Liver (tissue), 9 donors: Measurements from ENCODE around the gene GOLGA2. TPM values are rescaled to one million over a fixed set of nuclear protein-coding genes. Genes with fewer than 3 reads are reported as not detected.

Experiments used
- DNase-seq: peaks from one replicate; pipeline ENCODE4 v3.0.0-alpha.2; 2017; ENCODE audit warnings: low spot score
- H3K27ac ChIP-seq, 2 donors: one replicate each; pipeline ENCODE4 v1.7.0; 2013; ENCODE audit warnings: inconsistent platforms in 2 of 2, low read length in 2 of 2, control low read depth in 1 of 2, low read depth in 1 of 2, mild to moderate bottlenecking in 1 of 2
- H3K27me3 ChIP-seq, 4 donors: one replicate each; pipeline versions ENCODE4 v1.6.1 to v1.7.0; 2013; ENCODE audit warnings: low read length in 3 of 4, inconsistent platforms in 1 of 4, mild to moderate bottlenecking in 1 of 4, moderate library complexity in 1 of 4; ENCODE audit not compliant: control insufficient read depth in 4 of 4, insufficient read depth in 4 of 4
- H3K36me3 ChIP-seq, 4 donors: one replicate each; pipeline versions ENCODE4 v1.6.1 to v1.7.0; 2013; ENCODE audit warnings: low read length in 3 of 4, mild to moderate bottlenecking in 3 of 4, low read depth in 1 of 4, moderate library complexity in 1 of 4; ENCODE audit not compliant: control insufficient read depth in 4 of 4, insufficient read depth in 3 of 4
- H3K4me1 ChIP-seq, 4 donors: one replicate each; pipeline versions ENCODE4 v1.6.1 to v1.7.0; 2013; ENCODE audit warnings: low read length in 3 of 4, mild to moderate bottlenecking in 3 of 4, moderate library complexity in 1 of 4; ENCODE audit not compliant: control insufficient read depth in 4 of 4, insufficient read depth in 4 of 4
- H3K4me3 ChIP-seq, 3 donors: one replicate each; pipeline versions ENCODE4 v1.6.1 to v1.7.0; 2013; ENCODE audit warnings: low read length in 3 of 3, control low read depth in 1 of 3, low read depth in 1 of 3, mild to moderate bottlenecking in 1 of 3
- H3K9ac ChIP-seq, 2 donors: one replicate each; pipeline ENCODE4 v1.7.0; 2013; ENCODE audit warnings: low read length in 2 of 2, mild to moderate bottlenecking in 2 of 2, moderate library complexity in 2 of 2, control low read depth in 1 of 2, low read depth in 1 of 2
- H3K9me3 ChIP-seq, 4 donors: one replicate each; pipeline versions ENCODE4 v1.6.1 to v1.7.0; 2013; ENCODE audit warnings: low read length in 3 of 4; ENCODE audit not compliant: control insufficient read depth in 4 of 4
- EGR1 ChIP-seq, 2 donors: IDR thresholded peaks; 2 replicates each; pipeline ENCODE4 v1.6.1; 2016 to 2018; ENCODE audit warnings: antibody characterized with exemption in 2 of 2, low read depth in 2 of 2
- FOXA1 ChIP-seq: IDR thresholded peaks from 2 replicates; pipeline ENCODE4 v1.6.1; 2016; ENCODE audit warnings: antibody characterized with exemption
- FOXA2 ChIP-seq: IDR thresholded peaks from 2 replicates; pipeline ENCODE4 v1.6.1; 2016; ENCODE audit warnings: antibody characterized with exemption
- GABPA ChIP-seq, 2 donors: IDR thresholded peaks in 1 of 2; conservative IDR thresholded peaks in 1 of 2; 2 replicates each; pipeline ENCODE4 v1.6.1; 2016; ENCODE audit warnings: antibody characterized with exemption in 2 of 2, mild to moderate bottlenecking in 1 of 2, moderate library complexity in 1 of 2
- HNF4A ChIP-seq, 2 donors: conservative IDR thresholded peaks; 2 replicates each; pipeline ENCODE4 v1.6.1; 2016; ENCODE audit warnings: antibody characterized with exemption in 2 of 2, mild to moderate bottlenecking in 2 of 2
- HNF4G ChIP-seq: IDR thresholded peaks from 2 replicates; pipeline ENCODE4 v1.6.1; 2016; ENCODE audit warnings: antibody characterized with exemption
- JUND ChIP-seq, 2 donors: IDR thresholded peaks; 2 replicates each; pipeline ENCODE4 v1.6.1; 2016; ENCODE audit warnings: antibody characterized with exemption in 2 of 2
- NR2F2 ChIP-seq: IDR thresholded peaks from 2 replicates; pipeline ENCODE4 v1.6.1; 2016; ENCODE audit warnings: antibody characterized with exemption
- RAD21 ChIP-seq, 2 donors: IDR thresholded peaks; 2 replicates each; pipeline ENCODE4 v1.6.1; 2016; ENCODE audit warnings: antibody characterized with exemption in 2 of 2, mild to moderate bottlenecking in 2 of 2
- RXRA ChIP-seq, 2 donors: IDR thresholded peaks; 2 replicates each; pipeline ENCODE4 v1.6.1; 2017 to 2018; ENCODE audit warnings: antibody characterized with exemption in 2 of 2, mild to moderate bottlenecking in 1 of 2
- SP1 ChIP-seq: IDR thresholded peaks from 2 replicates; pipeline ENCODE4 v1.6.1; 2018; ENCODE audit warnings: antibody characterized with exemption, mild to moderate bottlenecking
- TAF1 ChIP-seq: conservative IDR thresholded peaks from 2 replicates; pipeline ENCODE4 v1.6.1; 2016; ENCODE audit warnings: antibody characterized with exemption, mild to moderate bottlenecking
- YY1 ChIP-seq: IDR thresholded peaks from 2 replicates; pipeline ENCODE4 v1.6.1; 2016; ENCODE audit warnings: antibody characterized with exemption, mild to moderate bottlenecking
- WGBS: extraction: QIAGEN DNeasy Blood & Tissue Kit; methylation state at CpG from one replicate; pipeline ENCODE4 v1.1.7; 2013; 5-methylcytosine and 5-hydroxymethylcytosine counted together
- polyA plus RNA-seq, 2 donors: library from polyadenylated mRNA; stranded (reverse) in 1 of 2; unstranded in 1 of 2; fragments of 200-250 nt in 1 of 2; fragments of >200 nt in 1 of 2; fragmentation: Nextera tagmentation in 1 of 2; extraction: Ambion mirVana in 1 of 2; gene quantifications; one replicate each; pipeline versions ENCODE4 v1.2.1 to v1.2.3, GENCODE V29; 2013 to 2015
- total RNA-seq, 2 donors: library from RNA; depleted of rRNA; stranded (reverse); fragments of >200 nt; gene quantifications; one replicate each; pipeline ENCODE4 v1.2.3, GENCODE V29; 2014
- TF ChIP-seq, protein P1 (sequence below): IDR thresholded peaks from 2 replicates; pipeline ENCODE4 v1.6.1; 2016; ENCODE audit warnings: antibody characterized with exemption
- TF ChIP-seq, protein P2 (sequence below): IDR thresholded peaks from 2 replicates; pipeline ENCODE4 v1.6.1; 2016; ENCODE audit warnings: antibody characterized with exemption
- TF ChIP-seq, protein P3 (sequence below): IDR thresholded peaks from 2 replicates; pipeline ENCODE4 v1.6.1; 2016; ENCODE audit warnings: antibody characterized with exemption, mild to moderate bottlenecking
- TF ChIP-seq, protein P4 (sequence below): fragments of 150-350 bp; IDR thresholded peaks from 2 replicates; pipeline ENCODE4 v1.5.1; 2017; ENCODE audit warnings: improper control_type of control experiment, low read depth, low read length; ENCODE audit not compliant: missing input control
- TF ChIP-seq, protein P5 (sequence below): IDR thresholded peaks from 2 replicates; pipeline ENCODE4 v1.6.1; 2016; ENCODE audit warnings: antibody characterized with exemption
- donor health status: healthy.
- donor health status: healthy.
- donor health status: healthy.
- donor health status: healthy.
- donor health status: healthy.

The GOLGA2 gene
- total and polyA plus RNA-seq, 4 donors, result 14.4 to 45.7 (median 27.9) TPM

GRCh38 chr9:128222026-128222425 lies 53.8 kb downstream of the GOLGA2 start:
- Histone ChIP-seq H3K9me3 (no peaks in the 10 kb centered on the region), H3K4me3 (no peak overlapping the region), H3K27me3 (no peaks in the 10 kb centered on the region), H3K9ac (no peak overlapping the region), H3K27ac (no peak overlapping the region), H3K36me3 (peaks cover 0 to 3% (median 0%) of the 10 kb centered on the region in 4 donors), H3K4me1 (peaks cover 4 to 22% (median 11%) of the 10 kb centered on the region in 4 donors)
- 90% methylated on average over 10 of the region's 10 CpGs for WGBS
- no peak for TF ChIP-seq FOXA2
- TF ChIP-seq, protein P1, sequence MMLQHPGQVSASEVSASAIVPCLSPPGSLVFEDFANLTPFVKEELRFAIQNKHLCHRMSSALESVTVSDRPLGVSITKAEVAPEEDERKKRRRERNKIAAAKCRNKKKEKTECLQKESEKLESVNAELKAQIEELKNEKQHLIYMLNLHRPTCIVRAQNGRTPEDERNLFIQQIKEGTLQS, result no peak
- no peak for TF ChIP-seq TAF1
- TF ChIP-seq, protein P2, sequence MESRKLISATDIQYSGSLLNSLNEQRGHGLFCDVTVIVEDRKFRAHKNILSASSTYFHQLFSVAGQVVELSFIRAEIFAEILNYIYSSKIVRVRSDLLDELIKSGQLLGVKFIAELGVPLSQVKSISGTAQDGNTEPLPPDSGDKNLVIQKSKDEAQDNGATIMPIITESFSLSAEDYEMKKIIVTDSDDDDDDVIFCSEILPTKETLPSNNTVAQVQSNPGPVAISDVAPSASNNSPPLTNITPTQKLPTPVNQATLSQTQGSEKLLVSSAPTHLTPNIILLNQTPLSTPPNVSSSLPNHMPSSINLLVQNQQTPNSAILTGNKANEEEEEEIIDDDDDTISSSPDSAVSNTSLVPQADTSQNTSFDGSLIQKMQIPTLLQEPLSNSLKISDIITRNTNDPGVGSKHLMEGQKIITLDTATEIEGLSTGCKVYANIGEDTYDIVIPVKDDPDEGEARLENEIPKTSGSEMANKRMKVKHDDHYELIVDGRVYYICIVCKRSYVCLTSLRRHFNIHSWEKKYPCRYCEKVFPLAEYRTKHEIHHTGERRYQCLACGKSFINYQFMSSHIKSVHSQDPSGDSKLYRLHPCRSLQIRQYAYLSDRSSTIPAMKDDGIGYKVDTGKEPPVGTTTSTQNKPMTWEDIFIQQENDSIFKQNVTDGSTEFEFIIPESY, result no peak
- TF ChIP-seq SP1, result no peak
- TF ChIP-seq, protein P3, sequence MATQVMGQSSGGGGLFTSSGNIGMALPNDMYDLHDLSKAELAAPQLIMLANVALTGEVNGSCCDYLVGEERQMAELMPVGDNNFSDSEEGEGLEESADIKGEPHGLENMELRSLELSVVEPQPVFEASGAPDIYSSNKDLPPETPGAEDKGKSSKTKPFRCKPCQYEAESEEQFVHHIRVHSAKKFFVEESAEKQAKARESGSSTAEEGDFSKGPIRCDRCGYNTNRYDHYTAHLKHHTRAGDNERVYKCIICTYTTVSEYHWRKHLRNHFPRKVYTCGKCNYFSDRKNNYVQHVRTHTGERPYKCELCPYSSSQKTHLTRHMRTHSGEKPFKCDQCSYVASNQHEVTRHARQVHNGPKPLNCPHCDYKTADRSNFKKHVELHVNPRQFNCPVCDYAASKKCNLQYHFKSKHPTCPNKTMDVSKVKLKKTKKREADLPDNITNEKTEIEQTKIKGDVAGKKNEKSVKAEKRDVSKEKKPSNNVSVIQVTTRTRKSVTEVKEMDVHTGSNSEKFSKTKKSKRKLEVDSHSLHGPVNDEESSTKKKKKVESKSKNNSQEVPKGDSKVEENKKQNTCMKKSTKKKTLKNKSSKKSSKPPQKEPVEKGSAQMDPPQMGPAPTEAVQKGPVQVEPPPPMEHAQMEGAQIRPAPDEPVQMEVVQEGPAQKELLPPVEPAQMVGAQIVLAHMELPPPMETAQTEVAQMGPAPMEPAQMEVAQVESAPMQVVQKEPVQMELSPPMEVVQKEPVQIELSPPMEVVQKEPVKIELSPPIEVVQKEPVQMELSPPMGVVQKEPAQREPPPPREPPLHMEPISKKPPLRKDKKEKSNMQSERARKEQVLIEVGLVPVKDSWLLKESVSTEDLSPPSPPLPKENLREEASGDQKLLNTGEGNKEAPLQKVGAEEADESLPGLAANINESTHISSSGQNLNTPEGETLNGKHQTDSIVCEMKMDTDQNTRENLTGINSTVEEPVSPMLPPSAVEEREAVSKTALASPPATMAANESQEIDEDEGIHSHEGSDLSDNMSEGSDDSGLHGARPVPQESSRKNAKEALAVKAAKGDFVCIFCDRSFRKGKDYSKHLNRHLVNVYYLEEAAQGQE, result no peak
- TF ChIP-seq, protein P4, sequence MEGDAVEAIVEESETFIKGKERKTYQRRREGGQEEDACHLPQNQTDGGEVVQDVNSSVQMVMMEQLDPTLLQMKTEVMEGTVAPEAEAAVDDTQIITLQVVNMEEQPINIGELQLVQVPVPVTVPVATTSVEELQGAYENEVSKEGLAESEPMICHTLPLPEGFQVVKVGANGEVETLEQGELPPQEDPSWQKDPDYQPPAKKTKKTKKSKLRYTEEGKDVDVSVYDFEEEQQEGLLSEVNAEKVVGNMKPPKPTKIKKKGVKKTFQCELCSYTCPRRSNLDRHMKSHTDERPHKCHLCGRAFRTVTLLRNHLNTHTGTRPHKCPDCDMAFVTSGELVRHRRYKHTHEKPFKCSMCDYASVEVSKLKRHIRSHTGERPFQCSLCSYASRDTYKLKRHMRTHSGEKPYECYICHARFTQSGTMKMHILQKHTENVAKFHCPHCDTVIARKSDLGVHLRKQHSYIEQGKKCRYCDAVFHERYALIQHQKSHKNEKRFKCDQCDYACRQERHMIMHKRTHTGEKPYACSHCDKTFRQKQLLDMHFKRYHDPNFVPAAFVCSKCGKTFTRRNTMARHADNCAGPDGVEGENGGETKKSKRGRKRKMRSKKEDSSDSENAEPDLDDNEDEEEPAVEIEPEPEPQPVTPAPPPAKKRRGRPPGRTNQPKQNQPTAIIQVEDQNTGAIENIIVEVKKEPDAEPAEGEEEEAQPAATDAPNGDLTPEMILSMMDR, result no peak
- TF ChIP-seq GABPA (IDR thresholded peaks at IDR 0.05 in 1 of 2, conservative IDR thresholded peaks at IDR 0.05 in 1 of 2), result no peak
- TF ChIP-seq JUND (IDR thresholded peaks at IDR 0.05), result no peak
- no peak for TF ChIP-seq RAD21 (IDR thresholded peaks at IDR 0.05)
- TF ChIP-seq HNF4G, result no peak
- no peak for TF ChIP-seq YY1
- no peak for TF ChIP-seq HNF4A (conservative IDR thresholded peaks at IDR 0.05)
- TF ChIP-seq, protein P5, sequence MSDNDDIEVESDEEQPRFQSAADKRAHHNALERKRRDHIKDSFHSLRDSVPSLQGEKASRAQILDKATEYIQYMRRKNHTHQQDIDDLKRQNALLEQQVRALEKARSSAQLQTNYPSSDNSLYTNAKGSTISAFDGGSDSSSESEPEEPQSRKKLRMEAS, result no peak
- no peak for TF ChIP-seq EGR1 (IDR thresholded peaks at IDR 0.05; ENCODE audit: low read depth in 2 of 2)
- no peak for TF ChIP-seq NR2F2
- no peak for TF ChIP-seq FOXA1
- TF ChIP-seq RXRA (IDR thresholded peaks at IDR 0.05), result no peak
- DNase-seq, result no peak
